Spinal cord (tissue), 10 donors: ENCODE results near the gene SMARCE1. TPM values are rescaled to one million over a fixed set of nuclear protein-coding genes. Genes with fewer than 3 reads are reported as not detected.

Experiments
- DNase-seq, 6 donors: peaks; one replicate each; pipeline versions ENCODE4 v3.0.0 to v3.0.0-alpha.2; 2013 to 2015; ENCODE audit warnings: low spot score in 6 of 6, low read depth in 4 of 6
- H3K27ac ChIP-seq: one replicate; pipeline ENCODE4 v1.5.1; 2013; ENCODE audit warnings: low read depth, low read length, control low read depth
- H3K27me3 ChIP-seq: one replicate; pipeline ENCODE4 v1.6.1; 2013; ENCODE audit warnings: low read length; ENCODE audit not compliant: control insufficient read depth, insufficient read depth
- H3K36me3 ChIP-seq: one replicate; pipeline ENCODE4 v1.6.1; 2013; ENCODE audit warnings: low read length; ENCODE audit not compliant: control insufficient read depth, insufficient read depth
- H3K4me1 ChIP-seq: one replicate; pipeline ENCODE4 v1.6.1; 2013; ENCODE audit warnings: low read length; ENCODE audit not compliant: control insufficient read depth, insufficient read depth
- H3K4me3 ChIP-seq: one replicate; pipeline ENCODE4 v1.5.1; 2013; ENCODE audit warnings: low read depth, low read length, control low read depth
- H3K9me3 ChIP-seq: one replicate; pipeline ENCODE4 v1.6.1; 2013; ENCODE audit warnings: low read length; ENCODE audit not compliant: control insufficient read depth, insufficient read depth
- WGBS: methylation state at CpG from one replicate; pipeline ENCODE4 v1.1.5; 2013; ENCODE audit warnings: missing lambda C conversion rate; ENCODE audit not compliant: insufficient coverage; 5-methylcytosine and 5-hydroxymethylcytosine counted together
- polyA plus RNA-seq, 2 donors: library from polyadenylated mRNA; unstranded; fragments of 120-200 nt; gene quantifications; one replicate each; pipeline ENCODE4 v1.2.1, GENCODE V29; 2013; ENCODE audit not compliant: insufficient read length in 2 of 2
- total RNA-seq, 2 donors: library from RNA; depleted of rRNA in 1 of 2; stranded (reverse); fragments of 120-200 nt in 1 of 2; fragments of >200 nt in 1 of 2; gene quantifications; one replicate each; pipeline versions ENCODE4 v1.2.3 to v1.2.4, GENCODE V29; 2013 to 2014
- donor health status: healthy.

Gene SMARCE1
- total and polyA plus RNA-seq, 4 donors = 77.1 to 133 (median 121) TPM

GRCh38 chr17:40614431-40615067 is 33.1 kb downstream of the SMARCE1 start:
- H3K27ac ChIP-seq = no peak overlapping the region
- H3K27me3 ChIP-seq = no peaks in the 10 kb centered on the region
- DNase-seq = no peak

GRCh38 chr17:40613467-40614154 is 34.0 kb downstream of the SMARCE1 start:
- DNase-seq = no peak
- Histone ChIP-seq H3K27me3 (no peaks in the 10 kb centered on the region), H3K9me3 (no peaks in the 10 kb centered on the region), H3K4me3 (no peak overlapping the region), H3K36me3 (no peaks in the 10 kb centered on the region), H3K27ac (no peak overlapping the region), H3K4me1 (no peaks in the 10 kb centered on the region)
- WGBS = 88% methylated on average over 4 of the region's 5 CpGs

More at GRCh38 chr17:40614431-40615067, 33.1 kb downstream of the SMARCE1 start:
- Histone ChIP-seq H3K4me1 (no peaks in the 10 kb centered on the region), H3K4me3 (no peak overlapping the region), H3K9me3 (no peaks in the 10 kb centered on the region), H3K36me3 (no peaks in the 10 kb centered on the region)
- 84% methylated on average over 12 of the region's 13 CpGs for WGBS

- Histone ChIP-seq H3K36me3 (no peaks in the 10 kb centered on the region), H3K9me3 (no peaks in the 10 kb centered on the region), H3K4me1 (no peaks in the 10 kb centered on the region), H3K27ac (no peak overlapping the region), H3K27me3 (no peaks in the 10 kb centered on the region), H3K4me3 (no peak overlapping the region)
- DNase-seq = peak in 1 of 6 donors; percentile 29
- WGBS = 76% methylated on average over 11 of the region's 11 CpGs
Measured at GRCh38 chr17:40612599-40613244, 34.9 kb downstream of the SMARCE1 start.

- H3K9me3 ChIP-seq = no peaks in the 10 kb centered on the region
- peak in 2 of 6 donors; percentile 13 to 22 for DNase-seq
- 100% methylated on average over 1 of the region's 7 CpGs for WGBS
- no peak overlapping the region for H3K4me3 ChIP-seq
- H3K27me3 ChIP-seq = no peaks in the 10 kb centered on the region
- no peaks in the 10 kb centered on the region for H3K36me3 ChIP-seq
- H3K27ac ChIP-seq = no peak overlapping the region
- H3K4me1 ChIP-seq = no peaks in the 10 kb centered on the region
Measured at GRCh38 chr17:40611840-40612474, 35.7 kb downstream of the SMARCE1 start.

- H3K4me3 ChIP-seq = no peak overlapping the region
- no peak overlapping the region for H3K27ac ChIP-seq
- no peaks in the 10 kb centered on the region for H3K27me3 ChIP-seq
- WGBS = 100% methylated on average over 1 of the region's 2 CpGs
- no peaks in the 10 kb centered on the region for H3K9me3 ChIP-seq
- H3K36me3 ChIP-seq = no peaks in the 10 kb centered on the region
- no peaks in the 10 kb centered on the region for H3K4me1 ChIP-seq
- DNase-seq = no peak
Measured at GRCh38 chr17:40610359-40610758, 37.3 kb downstream of the SMARCE1 start.

GRCh38 chr17:40608061-40608581 is 39.5 kb downstream of the SMARCE1 start:
- H3K36me3 ChIP-seq = no peaks in the 10 kb centered on the region
- no peaks in the 10 kb centered on the region for H3K27me3 ChIP-seq
- DNase-seq = no peak
- H3K4me1 ChIP-seq = no peaks in the 10 kb centered on the region
- H3K9me3 ChIP-seq = no peaks in the 10 kb centered on the region
- H3K4me3 ChIP-seq = no peak overlapping the region
- no peak overlapping the region for H3K27ac ChIP-seq
- WGBS = 92% methylated on average over 4 of the region's 6 CpGs

- no peak for DNase-seq
- no peaks in the 10 kb centered on the region for H3K27me3 ChIP-seq
- H3K36me3 ChIP-seq = no peaks in the 10 kb centered on the region
- H3K9me3 ChIP-seq = no peaks in the 10 kb centered on the region
- no peaks in the 10 kb centered on the region for H3K4me1 ChIP-seq
- WGBS = 67% methylated on average over 4 of the region's 5 CpGs
- no peak overlapping the region for H3K4me3 ChIP-seq
- H3K27ac ChIP-seq = no peak overlapping the region
Measured at GRCh38 chr17:40607641-40608040, 40.0 kb downstream of the SMARCE1 start.

- H3K9me3 ChIP-seq = no peaks in the 10 kb centered on the region
- H3K4me3 ChIP-seq = no peak overlapping the region
- no peaks in the 10 kb centered on the region for H3K27me3 ChIP-seq
- 60% methylated on average over 3 of the region's 10 CpGs for WGBS
- no peaks in the 10 kb centered on the region for H3K4me1 ChIP-seq
- no peaks in the 10 kb centered on the region for H3K36me3 ChIP-seq
- no peak for DNase-seq
- no peak overlapping the region for H3K27ac ChIP-seq
Measured at GRCh38 chr17:40606548-40607353, 40.9 kb downstream of the SMARCE1 start.

- Histone ChIP-seq H3K9me3 (no peaks in the 10 kb centered on the region), H3K4me1 (no peaks in the 10 kb centered on the region), H3K27ac (no peak overlapping the region), H3K36me3 (no peaks in the 10 kb centered on the region), H3K4me3 (no peak overlapping the region), H3K27me3 (no peaks in the 10 kb centered on the region)
- DNase-seq = no peak
- WGBS = 82% methylated on average over 5 of the region's 6 CpGs
Measured at GRCh38 chr17:40605306-40605705, 42.3 kb downstream of the SMARCE1 start.
